Femur (tissue), 1 donor: Measurements from ENCODE around the gene ABLIM2.
A peak's percentile ranks its signal among the peaks of the same experiment; 100 is the strongest.

Experiments
- DNase-seq: peaks from one replicate; pipeline ENCODE4 v3.0.0-alpha.2; 2017

ABLIM2 gene

DNA sequence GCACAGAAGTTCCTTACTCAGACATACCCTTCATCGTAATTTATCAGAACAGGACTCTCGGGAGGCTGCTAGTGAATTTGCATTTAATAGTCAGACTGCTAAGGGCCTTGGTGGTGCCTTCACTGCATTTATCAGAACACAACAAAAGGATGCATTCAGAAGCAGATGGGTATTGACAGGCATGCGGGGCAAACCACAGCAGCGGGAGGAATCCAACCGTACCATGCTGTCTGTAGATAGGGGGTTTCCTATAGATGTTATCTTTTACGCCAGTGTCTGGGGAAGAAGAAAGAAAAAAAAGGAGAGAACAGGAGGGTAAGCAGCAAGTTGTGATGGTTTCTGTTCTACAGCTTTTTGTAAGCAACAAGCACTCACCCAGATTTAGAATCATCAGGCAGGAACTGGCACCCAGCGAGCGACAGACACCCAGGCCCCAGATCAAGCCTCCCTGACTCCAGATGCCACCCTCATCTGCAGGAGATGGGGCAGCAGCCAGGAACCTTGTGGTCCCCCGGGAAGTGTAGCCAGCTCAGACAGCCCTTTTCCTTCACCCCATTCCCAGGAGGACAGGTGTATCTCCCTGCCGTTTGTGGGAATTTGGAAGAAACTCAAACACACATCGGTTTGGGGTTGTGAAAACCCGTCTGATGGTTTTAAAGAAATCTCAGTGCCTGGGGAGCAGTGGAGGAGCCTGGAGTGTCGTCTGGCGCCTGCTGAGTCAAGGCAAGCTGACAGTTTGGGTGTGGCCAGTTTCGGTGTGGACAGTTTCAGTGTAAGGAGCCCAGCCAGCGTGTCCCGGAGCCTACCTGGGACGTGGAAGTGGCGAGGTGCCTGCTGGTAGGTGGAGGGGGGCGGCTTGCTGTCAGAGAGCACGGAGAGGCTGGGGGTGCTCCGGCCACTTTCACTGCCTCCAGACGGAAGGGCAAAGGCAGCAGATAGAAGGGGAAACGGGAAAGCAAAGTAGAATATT lies 138.9 kb downstream of the ABLIM2 start:
- no peak for DNase-seq

DNA sequence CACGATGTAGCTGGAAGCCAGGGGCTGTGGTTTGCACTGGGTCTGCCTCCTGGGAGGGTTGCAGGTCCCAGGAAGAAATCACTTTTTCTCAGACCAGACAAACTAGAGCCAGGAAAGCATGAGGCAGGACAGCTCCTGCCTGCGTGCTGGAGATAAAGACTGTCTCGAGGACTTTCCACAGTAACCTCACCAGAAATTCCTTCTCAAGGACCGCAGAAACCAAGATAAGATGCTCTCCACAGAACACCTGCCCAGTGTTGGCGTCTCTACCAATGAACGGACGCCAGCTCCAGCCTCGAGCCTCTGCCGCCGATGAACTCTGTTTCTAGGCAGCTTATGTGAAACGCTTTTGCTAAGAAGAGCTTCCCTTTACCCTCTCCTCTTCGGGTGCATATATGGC lies 142.1 kb downstream of the ABLIM2 start:
- DNase-seq, result no peak

DNA sequence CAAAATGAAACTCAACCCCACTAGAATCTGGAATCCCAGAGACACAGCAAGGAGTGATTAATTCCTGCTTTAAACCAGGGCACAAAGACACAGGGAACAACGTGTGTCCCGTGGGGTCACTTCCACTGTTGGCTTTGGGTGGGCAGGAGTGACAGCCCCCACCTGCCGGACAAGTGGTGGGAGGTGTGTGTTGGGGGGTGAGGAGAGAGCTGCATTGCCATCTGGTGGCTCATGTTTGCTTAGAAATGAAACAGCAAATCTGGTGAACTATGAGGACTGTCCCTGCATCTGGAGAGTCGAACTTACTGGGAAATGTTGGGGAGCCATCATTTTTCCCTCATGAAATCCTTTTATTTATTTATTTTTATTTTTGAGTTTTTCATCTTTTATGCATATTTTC lies 143.1 kb downstream of the ABLIM2 start:
- no peak for DNase-seq

DNA sequence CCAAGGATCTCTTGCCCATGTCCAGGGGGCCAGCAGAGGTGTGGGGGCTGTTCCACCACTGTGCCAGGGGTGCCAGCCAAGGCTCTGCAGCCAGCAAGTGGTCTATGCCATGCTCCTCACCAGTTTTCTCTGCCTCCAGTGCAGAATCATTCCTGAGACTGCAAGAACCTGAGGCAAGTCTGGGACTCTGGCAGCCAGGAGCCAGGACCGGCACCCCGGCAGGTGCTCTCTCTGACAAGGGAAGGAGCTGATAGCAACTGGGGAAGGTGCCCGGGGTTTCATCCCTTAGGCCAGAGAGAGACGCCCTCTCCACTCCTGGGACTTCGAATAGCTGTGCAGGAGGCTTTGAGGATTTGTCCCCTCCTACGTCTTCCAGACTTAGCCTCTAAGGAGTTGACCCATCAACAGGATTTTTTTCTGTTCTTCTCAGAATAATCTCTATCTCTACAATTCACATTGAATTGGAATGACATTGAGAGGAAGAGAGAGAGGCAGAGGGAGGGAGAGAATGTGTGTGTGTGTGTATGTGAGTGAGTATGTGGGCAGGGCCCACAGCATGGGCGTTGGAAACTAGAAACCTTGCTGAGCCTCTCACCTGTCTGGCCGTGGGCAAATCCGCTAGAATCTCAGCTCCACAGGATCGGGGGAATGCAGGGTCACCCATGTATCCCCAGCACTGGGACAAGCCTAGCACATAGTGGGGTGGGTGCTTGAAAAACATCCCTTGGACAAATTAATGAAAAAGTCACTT lies 144.5 kb downstream of the ABLIM2 start:
- no peak for DNase-seq

DNA sequence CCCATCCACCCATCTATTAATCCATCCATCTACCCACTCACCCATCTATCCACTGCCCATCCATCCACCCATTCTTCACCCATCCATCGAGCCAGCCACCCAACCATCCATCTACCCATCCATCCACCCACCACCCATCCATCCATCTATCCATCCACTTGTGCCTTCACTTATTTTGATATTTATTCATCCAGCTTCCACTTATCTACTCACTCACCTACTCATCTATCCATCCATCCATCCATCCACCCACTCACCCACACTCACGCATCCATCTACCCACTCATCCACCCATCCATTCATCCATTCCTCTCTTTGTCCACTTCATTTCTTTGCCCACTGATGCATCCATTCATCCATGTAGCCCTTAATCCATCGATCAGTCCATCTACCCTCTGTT lies 146.1 kb downstream of the ABLIM2 start:
- no peak for DNase-seq

DNA sequence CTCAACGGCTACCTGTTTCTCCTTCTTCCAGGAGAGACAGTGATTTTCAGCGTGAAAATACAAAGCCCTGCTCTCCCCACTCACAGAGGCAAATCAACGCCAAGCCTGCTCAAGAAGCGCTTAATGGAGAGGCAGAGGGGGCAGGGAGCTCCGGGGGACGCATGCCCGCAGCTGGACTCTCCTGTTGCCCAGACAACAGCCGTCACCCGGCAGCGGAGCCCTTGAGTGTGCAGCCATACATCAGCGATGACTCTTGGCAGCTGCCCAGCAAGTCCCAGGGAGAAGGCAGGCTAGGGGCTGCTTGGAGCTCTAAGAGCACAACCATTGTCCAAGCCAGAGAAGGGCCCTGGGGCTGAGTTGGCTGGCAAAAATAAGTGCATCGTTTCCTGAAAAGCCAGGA lies 148.0 kb downstream of the ABLIM2 start:
- peak; percentile 88 for DNase-seq

DNA sequence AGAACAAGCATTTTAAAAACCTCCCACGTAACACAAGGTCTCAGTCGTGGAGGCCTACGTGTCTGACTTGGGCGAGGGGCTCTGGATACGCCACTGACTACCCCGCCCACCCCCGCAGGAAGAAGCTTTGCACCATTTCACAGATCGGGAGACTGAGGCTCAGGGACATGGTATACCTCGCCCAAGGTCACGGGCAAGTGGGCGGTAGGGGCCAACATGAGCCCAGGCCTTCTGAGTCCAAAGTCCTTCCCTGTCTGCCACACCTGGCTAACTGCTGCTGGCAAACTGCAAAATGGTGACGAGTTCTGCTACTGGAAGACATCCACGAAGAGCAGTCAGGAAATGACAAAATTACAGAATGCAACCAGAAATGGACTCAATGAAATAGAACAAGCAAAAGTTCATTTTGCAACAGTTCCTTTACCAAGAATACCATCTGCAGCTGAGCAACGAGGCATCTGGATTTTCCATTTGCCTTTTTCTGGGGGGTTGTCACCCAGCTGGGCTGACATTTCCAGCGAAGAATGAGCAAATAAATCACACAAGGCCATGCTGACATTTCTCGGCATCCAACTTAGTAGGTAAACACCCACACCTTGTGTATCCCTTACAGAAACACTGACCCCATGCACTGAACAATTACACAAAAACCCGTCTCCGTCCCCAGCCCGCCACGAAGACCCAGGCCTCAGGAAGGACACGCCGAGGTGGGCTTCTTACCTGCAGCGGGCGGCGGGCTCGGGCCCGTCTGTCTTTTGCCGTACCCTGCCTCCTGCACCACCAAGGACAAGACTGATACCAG lies 148.7 kb downstream of the ABLIM2 start:
- DNase-seq, result peak; percentile 61

DNA sequence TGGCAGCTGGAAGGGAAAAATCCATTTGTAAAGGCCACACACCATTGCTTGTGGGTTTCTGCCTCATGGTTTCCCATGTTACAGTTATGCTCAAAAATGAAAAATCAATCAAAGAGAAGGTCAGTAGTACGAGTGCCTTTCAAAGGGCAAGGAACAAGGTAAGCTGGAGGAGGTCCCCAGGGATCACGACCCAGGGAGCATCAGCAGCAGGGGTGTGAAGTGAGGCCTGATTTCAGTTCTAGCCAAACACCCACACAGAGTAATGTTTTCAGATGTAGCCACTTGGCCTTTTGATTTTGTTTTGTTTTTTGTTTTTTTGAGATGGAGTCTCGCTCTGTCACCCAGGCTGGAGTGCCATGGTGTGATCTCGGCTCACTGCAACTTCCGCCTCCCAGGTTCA lies 149.5 kb downstream of the ABLIM2 start:
- no peak for DNase-seq

DNA sequence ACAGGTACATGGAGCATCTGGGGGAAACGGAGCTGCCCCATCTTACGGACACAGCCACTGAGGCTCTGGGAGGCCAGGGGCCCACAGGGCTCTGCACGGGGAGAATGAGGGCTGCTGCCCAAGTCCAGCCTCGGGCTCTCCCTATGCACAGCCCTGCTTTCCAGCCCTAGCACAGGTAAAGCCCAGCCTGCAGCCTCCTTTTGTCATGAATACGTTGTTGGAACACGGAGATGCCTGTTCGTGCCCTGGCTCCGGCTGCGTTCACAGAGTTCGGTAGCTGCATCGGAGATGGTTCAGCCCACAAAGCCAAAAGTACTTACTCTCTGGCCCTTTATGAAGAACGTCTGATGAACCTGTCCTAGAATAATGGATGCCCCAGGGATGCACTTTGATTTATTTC lies 150.2 kb downstream of the ABLIM2 start:
- no peak for DNase-seq

DNA sequence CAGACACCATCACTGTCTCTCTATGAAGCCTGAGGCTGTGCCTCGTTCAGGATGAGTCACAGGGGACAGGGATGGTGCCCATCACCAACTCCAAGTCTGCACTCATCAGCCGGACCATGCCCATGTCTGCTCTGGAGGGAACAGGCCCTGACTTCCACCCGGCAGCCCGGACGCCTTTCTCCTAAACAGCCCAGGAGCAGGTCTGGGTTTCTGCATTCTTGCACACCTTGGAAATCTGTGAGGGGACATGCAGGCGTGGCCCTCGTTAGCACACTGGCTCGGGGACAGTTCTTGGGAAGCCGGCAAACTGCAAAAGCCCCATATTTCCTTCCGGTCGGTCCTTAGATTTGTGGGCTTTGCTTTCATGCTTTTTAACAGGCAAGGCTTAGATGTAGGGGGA lies 151.0 kb downstream of the ABLIM2 start:
- no peak for DNase-seq

DNA sequence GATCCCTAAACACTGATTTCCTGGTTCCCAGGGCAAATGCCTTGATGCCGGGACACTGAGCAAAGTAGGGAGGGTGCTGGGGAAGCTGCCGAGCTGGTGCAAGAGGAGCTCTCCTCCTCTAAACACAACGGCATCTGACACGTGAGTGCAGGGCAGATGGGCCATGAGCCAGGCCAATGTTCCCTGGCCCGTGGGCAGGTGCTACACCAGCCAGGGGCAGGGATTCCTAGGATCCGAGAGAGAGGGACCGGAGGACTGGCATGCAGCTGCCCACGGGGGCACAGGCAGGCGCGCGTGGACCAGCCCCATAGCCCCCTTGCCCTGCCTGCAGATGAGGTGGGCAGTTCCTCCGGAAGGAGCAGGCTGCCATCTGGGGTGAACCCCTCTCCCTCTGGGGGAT lies 152.1 kb downstream of the ABLIM2 start:
- no peak for DNase-seq

DNA sequence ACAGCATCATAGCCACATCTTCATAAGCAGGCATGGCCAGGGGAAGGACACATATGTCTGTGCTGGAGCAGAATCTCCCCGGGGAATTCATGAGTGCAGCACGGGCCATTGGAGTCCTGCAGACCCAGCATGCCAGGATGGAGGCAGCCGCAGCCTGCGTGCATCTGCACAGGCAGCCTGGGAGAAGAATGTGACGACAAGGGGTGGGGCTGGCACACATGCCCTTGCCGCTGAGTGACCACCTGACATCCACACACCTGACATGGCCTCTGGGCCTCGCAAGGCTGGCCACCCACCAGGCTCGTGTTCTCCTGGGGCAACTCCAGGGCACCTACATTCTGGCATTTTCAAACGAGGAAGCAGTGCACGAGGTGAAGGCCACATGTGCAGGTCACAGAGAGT lies 152.8 kb downstream of the ABLIM2 start:
- DNase-seq, result no peak

DNA sequence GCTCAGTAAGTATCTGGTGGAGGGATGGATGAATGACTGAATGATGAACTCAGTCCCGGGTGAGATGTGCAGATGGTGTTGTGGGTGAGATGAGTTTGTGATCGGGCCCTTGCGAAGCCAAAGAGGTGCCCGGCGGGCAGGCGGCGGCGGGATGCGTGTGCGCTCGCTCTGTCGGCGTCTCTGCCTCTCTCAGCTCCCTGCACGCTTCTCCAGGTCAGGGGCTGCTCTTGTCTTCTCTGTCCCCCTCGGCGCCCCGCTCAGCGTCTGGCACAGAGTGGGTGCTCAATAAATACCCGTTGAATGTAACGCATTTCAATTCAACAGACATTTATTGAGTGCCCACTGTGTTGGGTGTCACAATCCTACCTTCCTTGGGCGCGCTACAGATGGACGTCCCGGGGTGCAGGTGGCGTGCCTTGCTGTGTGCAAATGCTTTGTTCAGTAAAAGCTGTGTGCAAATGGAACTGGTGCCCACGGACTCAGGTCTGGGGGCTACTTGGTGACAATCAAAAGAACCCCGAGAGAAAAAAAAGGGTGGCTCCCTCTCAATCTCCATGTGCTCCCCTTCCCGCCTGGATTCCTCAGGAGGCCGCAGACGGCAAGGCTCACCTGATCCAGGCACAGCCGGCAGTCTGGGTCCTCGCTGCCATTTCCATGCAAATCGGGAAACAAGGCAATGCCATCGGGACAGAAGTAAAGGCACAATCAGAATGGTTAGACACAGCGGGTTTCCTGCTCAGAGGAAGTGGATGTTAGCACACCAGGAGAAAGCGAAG lies 153.4 kb downstream of the ABLIM2 start:
- DNase-seq, result no peak

DNA sequence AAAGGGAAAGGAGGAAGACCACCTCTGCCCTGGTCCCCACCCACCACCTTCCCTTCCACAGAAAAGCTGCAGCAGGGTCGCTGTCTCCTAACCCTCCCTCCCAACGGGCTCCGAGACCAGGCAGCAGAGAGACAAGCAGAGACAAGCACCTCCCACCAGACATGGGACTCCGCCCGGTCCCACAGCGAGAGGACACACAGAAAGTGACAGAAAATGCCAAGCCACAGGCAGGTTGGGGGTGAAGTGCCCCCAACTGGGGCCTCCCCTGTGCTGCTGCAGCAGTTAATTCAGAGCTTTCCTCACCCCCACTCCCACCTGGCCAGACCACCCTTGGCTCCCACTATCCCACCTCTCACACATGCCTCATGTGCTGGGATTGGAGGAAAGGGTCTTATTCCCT lies 154.5 kb downstream of the ABLIM2 start:
- no peak for DNase-seq

DNA sequence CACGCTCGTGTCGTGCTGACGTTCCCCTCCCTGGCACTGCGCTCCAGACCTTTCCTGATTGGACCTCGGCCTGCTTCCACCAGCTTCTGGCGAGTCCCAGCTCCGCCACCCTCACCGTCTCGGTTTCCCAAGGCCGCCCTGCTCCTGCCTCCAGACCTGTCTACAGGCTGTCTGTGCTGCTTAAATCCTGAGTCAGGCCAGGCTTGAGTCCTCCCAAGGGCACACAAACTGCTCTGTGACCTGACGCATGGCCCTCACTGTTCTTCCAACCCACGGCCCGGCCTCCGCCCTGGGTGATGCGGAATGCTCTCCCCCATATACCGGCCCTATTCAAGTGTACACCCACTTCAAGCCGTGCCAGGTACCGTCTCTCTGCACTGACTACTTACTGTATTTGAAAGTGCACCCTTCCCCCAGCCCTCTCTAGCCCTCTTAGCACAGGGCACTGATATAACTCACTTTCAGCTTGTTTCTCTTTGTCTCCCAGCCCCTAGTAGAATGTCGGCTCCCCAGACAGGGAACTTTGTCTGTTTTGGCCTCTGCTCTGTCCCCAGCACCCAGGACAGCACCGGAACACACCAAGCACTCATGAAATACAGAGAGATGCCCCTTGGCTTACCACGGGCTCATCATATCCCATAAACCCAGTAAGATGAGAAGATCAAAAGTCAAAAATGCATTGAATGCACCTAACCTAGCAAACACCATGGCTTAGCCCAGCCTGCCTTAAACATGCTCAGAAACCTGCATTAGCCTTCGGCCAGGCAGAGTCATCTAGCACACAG lies 155.9 kb downstream of the ABLIM2 start:
- DNase-seq, result no peak

DNA sequence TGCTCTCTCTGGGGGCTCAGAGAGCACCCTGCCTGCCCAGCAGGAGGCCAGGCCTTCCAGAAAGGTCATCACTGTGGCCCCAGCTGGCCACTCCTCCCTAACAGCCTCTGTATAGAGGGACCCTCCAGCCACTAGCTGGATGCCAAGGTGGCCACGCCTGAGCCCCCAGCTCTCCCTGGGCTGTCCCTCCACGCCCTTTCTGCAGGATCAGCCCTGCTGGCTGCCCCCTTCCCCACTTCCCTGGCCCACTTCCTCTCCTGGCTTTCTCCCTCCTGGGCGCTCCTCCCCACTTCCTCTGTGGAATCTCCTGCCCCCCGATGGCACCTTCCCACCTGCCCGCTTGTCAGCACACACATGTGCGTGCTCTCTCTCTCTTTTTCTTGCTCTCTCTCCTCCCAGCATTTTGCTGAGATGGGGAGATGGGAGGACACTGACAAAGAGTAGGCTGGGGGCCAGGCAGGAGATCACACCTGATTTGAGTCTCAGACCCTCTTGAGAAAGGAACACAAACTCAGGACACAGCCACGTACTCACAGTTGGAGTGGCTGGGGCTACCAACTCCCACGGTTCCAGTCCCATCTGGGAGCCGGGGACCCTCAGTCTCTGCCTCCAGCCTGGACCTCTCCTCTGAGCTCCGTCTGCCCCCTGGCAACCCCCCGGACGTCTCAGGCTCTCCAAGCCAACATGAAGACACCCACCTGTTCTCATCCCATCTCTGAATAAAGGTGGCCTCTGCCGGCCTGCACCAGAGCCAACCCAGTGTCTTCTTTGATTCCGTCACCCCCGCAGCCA lies 156.9 kb downstream of the ABLIM2 start:
- DNase-seq, result no peak

DNA sequence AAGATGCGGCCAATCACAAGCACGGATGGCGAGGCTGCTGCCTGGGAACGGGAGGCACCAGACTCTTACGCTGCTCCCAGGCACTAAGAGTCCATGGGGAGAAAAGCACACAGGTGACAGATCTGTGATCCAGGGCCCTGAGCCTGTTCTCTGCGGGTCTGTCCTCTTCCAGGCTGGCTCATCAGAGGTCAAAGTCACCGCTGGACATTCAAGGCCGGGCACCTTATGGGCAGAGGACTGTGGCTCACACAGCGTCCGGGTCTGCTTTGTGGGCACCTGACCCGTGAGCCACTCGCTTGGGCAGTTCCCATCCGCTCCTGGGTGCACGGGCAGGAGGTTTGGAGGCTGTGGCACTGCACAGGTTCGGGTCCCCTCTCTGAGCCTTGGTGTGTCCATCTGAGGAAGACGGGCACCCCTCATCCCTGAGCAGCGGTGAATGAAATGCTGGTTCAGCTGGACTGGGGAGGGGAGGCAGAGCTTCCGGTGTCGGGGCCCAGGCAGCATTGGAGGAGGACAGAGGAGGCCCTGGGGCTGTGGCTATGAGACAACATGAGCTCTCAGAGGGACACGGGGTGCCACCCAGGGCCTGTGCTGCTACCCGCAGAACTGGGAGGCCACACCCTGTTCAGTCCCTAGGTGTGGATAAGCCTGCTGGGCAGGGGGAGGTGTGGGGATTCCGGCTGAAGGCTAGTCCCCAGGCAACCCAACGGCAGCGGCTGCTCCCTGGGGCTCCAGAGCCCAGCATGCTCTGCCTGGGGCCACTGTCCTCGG lies 157.7 kb downstream of the ABLIM2 start:
- DNase-seq, result no peak

DNA sequence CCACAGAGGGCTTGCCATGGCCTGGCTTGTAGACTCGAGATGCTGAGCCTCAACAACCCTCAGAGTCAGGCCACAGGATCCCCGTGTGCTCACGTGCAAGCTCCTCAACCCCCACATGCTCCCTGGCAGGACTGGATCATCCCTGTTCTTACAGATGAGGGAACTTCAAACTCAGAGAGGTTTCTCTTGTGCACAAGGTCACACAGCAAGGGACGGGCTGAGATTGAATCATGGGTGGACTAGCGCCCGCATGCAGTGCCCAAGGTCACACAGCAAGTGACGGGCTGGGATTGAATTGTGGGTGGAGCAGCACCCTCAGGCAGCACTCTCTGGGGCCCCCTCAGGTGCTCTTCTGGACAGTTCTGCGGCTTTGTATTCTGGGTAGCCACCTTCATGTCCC lies 158.4 kb downstream of the ABLIM2 start:
- no peak for DNase-seq

DNA sequence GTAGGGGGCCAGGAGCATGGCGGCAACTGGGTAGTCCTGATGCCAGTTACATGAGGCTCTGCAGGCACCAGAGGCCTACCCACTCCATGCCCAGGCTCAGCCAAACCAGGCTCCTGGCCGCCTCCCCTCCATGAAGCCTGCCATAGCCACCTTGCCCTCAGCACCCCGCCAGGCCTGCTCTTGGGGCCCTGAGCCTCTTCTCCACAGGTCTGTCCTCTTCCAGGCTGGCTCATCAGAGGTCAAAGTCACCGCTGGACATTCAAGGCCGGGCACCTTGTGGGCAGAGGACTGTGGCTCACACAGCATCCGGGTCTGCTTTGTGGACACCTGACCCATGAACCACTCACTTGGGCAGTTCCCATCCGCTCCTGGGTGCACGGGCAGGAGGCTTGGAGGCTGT lies 158.9 kb downstream of the ABLIM2 start:
- DNase-seq, result no peak

DNA sequence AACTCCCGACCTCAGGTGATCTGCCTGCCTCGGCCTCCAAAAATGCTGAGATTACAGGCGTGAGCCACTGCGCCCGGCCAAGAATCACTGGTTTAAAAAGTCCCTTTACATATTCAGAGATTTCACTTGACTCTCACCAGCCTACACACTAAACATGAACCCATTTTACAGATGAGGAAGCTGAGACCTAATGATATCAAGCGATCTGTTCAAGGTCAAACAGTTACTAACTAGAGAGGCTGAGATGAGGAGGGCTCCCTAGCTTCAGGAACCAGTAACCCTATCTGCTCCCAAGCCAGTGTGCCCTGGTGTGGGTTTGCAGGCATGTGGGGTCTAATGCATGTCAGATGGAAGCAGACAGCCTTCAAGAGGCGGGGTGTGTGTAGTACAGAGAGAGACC lies 159.3 kb downstream of the ABLIM2 start:
- DNase-seq, result no peak
